NCI-H69 (cell line): ENCODE results near the gene ODC1.

ENCODE experiments used
- DNase-seq: peaks from one replicate; lab custom pipeline; 2025; lab: John Stamatoyannopoulos, UW

ODC1 gene

DNA sequence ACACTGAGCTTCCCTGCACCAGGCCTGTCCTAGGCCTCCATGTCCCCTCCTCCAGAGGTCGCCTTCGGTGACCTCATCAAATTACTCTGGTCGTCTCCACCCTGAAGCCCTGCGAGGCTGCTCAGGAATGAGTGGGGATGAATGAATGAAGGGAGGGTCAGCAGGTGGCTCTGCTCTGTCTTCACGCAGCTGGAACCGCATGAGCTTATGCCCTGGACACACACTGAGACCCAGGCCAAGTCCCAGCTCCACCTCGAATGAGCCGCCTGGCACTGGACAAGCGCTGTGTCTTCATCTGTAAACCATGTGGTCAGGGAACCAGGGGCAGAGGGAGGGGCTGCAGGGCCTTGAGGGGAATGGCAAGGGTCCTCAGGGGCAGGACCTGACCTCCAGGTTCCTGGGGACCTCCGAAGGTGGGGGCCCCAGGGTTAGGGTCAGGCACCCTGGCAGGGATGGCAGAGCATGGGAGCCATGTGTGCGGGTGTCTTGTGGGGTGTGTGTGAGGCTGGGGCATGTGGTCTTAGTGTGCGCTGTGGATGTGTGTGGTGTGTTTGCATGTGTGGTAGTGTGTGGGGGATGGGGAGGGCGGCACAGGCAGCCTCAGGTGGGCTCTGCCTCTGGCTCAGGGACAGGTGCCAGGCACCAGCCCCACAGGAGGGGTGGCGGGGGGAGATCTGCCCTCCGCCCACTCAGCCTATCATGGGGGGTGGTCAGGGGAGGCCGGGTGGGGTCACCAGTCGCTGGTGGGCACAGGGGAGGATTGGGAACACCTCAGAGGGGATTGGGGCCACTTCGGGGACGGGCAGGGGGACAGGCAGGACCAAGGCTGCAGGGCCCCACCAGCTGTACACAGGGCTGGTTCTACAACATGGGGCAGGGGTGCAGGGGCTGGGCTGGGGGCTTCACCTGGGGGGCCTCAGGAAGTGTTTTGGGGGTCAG, 13.9 kb downstream of the ODC1 start:
- DNase-seq: no peak

DNA sequence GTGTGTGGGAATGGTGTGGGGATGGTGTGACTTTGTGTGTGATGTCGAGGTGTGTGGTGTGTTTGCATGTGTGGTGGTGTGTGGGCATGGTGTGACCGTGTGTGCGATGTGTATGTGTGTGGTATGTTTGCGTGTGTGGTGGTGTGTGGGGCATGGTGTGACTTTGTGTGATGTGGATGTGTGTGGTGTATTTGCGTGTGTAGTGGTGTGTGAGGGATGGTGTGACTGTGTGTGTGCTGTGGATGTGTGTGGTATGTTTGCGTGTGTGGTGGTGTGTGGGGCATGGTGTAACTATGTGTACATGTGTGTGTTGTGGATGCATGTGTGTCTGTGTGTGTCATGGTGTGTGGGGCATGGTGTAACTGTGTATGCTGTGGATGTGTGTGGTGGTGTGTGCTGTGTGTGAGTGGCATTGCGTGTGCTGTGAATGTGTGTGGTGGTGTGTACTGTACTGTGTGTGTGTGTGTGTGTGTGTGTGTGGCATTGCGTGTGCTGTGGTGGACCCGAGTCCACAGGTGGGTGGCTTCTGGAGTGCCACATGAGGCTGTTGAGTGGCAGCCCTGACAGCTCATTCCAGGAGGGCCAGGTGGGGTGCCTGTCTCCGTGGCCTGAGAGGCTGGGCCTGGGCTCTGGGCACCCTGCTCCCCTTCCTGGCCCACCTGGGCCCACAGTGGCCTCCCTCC, 14.7 kb downstream of the ODC1 start:
- no peak for DNase-seq

DNA sequence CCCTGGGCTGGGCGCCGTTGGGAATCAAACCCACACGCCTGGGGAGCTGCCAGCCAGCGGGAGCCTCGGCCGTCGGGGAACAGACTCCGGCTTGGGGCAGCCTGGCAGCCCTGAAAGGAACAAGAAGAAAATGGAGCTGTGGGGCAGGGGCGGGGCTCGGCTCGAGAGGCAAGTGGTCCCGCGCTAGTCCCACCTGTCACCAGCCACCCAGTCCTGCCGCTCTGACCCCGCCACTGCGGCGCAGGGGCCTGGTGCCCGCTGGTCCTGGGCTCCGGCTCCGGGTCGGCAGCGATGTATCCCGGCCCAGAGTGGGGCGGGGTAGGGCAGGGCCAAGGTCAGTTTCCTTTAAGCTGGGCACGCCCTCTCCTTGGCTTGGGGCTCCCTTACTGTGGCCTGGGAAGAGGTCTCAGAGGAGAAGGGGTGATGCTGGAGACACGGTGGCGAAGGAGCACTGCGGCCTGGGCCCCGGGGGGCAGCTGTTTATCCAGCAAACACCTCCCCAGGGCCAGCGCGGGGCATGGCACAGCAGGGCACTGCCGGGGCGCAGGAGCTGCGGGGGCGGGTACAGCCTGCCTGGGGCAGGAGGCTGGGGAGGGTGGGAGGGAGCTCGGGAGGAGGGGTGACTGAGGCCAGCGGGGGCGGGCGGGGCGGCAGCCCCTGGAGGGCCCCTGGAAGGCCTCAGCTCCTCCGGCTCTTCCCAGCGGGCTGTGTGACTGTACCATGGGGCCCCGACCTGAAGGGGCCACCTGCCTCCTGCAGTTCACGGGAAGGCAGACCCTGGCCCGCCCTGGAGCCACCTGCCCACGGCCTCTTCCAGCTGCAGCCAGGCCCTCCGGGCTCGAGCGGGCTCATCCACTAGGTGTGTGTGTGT, 15.6 kb downstream of the ODC1 start:
- DNase-seq: no peak

DNA sequence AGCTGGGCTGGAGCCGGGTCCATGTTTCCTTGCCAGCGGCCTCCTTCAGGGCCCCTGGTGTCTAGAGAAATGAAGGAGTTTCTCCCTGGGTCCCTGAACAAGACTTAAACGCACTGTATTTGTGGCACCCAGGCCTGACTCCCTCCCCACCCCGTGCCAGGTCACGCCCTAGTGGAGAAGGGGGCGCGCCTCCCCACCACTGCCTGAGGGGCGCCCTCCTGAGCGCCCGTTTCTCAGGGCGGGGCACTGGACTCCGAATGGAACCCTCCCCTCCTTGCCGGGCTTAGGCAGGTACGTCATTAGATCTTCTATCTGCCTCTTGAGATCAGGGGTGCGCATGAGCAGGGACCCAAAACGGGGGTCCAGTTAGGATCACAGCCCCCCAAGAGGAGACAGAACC, 16.3 kb downstream of the ODC1 start:
- DNase-seq: no peak

DNA sequence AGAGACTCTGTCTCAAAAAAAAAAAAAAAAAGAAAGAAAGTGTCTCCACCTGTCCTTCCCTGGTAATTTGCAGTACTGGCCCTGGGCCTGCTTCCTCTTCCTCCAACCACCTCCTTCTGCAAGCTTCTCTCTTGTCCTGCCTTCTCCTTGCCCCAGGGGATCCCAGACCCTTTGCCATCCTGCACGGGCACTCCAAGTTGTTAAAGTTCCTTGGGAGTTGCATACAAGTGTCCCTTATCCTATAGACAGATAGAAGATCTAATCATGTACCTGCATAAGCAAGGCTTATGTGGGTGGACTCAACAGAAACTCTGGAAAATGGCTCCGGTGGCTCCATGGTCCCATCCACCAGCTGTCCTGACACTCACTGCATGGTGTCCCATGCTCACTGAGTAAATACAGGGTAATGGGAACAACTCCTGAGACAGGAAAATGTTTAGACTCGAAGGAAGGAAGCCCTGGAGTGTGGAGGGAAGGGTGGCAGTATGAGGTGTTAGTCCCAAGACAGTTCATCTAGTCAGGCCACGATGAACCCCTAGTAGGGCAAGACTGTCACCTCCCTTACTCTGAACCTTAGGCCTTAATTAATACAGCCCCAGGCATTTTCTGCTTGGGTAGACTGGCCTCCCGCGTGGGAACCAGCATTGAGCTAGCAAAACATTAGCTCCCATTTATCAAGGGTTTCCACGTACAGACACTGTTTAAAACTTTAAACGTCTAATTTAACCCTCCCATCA, 17.1 kb downstream of the ODC1 start:
- DNase-seq: no peak

DNA sequence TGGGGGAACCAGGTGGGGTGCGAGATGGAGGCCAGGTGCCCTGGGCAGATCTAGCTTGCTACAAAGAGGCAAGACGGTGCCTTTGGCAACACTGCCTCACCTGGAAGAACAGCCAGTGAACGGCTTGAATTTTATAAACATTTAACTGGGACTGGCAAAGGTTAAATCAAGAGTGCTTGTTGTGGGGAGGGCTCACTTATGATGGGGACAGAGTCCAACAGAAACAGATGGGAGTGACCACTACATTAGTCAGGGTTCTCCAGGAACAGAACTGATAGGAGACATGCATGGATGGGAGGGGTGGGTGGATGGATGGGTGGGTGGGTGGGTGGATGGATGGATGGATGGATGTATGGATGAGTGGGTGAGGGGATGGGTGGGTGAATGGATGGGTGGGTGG, 19.2 kb downstream of the ODC1 start:
- no peak for DNase-seq

DNA sequence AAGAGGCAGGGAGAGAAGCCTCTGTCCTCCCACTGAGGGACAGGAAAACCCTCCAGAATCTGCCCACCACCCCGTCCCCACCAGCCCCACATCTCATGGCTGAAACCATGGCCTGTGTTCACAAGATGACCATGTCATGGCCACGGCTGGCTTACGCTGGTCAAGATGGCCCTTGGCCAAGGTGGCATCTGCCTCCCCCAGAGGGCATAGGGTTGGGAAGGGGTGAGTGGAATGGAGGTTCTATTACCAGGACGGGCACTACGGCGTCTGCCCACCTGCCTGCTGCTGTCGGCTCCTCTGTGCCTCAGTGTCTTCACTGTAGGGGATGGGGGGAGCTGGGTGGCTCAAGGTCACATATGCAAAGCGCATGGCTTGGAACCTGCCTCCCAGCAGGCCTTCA, 19.8 kb downstream of the ODC1 start:
- no peak for DNase-seq

DNA sequence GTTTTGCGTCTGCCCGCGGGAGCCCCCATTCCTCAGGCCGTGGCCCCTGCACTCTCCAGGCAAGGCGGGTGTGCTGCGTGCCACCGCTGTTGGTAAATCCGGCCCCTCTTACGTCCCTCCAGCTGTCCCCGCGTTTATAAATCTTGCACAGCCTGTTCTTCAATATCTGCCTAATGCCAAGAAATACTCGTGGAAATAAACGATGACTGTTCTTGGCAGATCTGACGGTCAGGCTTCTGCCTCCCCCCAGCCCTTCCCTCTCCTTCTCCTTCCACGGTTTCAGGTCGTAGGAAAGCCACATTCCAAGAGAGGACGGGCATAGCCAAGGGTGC, 20.5 kb downstream of the ODC1 start:
- DNase-seq: no peak

DNA sequence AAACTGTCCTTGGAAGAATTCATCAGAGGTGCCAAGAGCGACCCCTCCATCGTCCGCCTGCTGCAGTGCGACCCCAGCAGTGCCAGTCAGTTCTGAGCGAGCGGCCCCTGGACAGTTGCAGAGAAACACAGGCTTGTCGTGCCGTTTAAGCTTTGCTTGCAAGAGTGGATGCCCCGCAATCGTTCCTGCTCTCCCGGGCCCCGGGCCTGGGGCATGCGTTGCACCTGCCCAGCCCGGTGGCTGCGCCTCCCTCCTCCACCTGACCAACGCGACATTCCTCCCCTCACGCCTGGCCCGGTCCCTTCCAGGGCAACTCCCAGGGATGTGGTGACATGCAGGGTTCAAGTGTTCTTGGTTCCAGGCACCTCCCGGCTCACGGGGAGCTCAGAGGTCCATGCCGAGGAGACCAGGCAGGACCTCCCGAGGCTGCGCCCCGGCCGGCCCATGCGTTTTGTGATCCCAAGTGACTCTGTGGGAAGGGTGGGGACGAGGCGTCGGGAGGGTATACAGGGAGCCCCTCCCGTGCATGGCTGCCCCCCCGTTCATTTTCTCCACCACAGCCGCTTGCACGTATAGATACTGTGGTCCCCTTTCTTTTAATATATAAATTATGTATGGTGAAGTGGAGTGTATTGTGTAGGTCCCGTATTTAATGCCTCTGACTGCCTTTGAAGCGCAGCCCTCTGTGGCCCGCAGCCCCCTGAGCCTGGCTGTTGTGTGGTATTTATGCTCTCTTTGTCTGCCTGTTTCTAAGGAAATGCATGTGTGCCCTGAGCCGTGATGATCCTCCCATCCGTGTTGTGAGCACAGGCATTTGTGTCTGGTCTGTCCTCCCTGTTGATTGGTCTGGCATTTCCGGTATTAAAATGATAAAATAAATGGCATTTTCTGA, 21.2 kb downstream of the ODC1 start:
- no peak for DNase-seq

DNA sequence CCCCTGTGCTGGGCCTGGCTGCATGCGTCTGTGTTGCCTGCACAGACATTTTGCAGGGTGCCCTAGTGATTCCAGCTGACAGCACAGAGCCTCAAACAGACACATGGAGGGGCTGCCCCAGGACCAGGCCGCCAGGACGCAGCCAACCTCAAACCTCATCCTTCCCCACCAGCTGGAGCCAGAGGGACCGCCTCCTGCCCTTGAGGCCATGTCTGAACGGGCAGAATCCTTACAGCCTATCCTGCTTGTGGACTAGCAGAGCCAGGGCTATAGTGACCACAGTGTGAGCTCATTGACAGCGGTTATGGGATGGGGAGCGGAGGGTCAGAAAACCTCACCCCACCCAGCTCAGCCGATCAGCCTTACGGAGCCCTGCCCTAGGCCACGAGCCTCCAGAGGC, 22.4 kb downstream of the ODC1 start:
- DNase-seq: no peak

DNA sequence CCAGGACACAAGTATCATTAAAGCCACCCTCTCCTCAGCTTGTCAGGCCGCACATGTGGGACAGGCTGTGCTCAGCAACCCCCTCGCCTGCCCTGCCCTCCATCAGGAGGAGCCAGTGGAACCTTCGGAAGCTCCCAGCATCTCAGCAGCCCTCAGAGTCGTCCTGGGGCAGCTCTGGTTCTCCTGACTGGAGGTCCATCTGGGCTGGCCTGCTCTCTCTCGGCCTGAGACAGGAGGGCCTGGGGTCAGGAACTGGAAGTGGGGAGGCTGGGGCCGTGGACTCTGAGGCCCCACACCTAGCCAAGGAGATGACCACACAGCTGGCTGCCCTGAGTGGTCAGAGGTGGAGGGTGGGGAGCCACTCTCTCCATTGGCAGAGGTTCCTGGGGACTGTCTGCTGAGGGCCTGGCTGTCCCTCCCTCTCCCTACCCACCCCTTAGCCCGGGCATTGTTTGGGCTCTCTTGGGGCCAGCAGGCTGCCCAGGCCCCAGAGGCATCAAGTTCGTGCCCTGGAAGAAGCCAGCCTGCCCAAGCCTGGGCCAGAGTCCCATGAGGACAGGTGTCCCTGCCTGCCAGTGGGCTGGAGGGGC, 23.1 kb downstream of the ODC1 start:
- DNase-seq: no peak

DNA sequence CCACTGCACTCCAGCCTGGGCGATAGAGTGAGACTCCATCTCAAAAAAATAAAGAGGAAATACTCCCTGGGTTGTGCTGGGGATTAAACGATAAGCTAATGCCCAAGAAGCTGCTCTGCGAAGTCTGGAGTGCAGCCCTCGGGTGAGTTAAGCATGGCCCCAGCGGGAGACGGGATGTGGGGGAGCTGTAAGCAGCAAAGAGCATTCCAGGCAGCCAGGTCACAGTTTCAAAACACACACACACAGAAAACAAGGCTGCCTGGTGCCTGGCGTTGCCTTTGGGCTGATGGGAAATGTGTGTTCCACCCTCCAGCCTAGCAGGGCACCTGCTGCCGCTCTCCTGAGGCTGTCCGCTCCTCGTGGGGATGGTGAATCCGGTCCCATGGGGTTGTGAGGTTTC, 24.1 kb downstream of the ODC1 start:
- DNase-seq: no peak

DNA sequence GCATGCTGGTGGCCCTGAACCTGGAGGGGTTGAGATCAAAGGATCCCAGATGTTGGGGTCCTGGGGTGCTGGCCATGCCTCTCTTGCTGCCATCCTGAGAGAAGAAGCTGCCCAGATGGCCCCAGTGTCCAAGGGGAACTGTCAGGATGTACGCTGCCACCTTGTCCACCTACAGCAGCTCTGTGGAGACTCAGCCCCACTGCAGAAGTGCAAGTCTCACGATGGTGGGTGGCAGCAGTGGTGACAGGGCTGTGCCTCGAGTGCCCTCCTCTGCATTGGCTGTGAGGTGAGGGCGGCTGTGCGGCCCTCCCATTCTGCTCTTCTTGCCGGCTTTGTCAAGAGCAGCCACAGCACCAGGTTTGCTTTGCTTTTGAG, 24.7 kb downstream of the ODC1 start:
- DNase-seq: no peak

DNA sequence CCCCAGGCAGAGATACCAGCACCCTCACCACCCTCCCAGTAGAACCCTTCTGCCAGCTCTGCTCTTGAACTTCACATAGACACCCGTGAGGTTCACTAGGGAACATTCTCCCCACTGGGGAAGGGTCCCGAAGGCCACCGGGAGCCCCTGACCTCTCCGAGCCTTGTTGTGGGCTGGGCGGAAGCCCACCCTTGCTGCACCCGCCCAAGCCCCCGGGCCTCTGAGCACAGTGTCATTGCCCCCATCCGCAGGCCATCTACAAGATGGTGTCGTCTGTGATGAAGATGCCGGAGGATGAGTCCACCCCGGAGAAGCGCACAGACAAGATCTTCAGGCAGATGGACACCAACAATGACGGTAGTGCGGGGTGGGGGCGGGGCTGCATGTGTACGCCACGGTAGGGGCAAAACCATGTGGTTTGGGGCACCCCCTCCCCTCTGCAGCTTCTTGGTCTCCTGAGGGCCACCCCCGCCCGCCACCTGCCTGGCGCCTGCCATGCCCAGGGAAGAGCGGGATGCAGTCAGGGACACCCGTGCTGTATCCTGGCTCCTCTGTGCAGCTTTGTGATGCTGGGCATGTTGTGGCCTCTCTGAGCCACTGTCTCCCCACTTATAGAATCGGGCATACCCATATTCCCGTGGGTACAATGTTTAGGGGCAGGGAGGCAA, 25.3 kb downstream of the ODC1 start:
- DNase-seq: no peak

DNA sequence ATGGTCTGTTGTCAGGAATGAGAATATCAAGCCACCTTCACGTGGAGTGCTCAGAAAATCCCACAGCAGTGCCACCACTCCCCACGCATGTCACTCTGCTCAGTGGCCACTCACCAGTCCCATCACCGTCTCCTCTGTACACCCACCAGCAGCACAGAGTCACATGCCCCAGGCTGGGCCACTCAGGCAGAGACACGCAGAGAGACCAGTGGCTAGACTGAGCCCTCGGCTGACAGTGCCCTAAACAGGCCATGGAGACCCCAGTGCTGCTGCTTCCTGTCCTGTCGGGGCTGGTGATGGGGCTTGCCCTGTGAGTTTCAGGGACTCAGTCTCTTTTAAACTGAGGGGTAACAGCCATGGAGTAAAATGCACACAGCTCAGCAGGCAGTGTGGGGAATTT, 25.9 kb downstream of the ODC1 start:
- no peak for DNase-seq

DNA sequence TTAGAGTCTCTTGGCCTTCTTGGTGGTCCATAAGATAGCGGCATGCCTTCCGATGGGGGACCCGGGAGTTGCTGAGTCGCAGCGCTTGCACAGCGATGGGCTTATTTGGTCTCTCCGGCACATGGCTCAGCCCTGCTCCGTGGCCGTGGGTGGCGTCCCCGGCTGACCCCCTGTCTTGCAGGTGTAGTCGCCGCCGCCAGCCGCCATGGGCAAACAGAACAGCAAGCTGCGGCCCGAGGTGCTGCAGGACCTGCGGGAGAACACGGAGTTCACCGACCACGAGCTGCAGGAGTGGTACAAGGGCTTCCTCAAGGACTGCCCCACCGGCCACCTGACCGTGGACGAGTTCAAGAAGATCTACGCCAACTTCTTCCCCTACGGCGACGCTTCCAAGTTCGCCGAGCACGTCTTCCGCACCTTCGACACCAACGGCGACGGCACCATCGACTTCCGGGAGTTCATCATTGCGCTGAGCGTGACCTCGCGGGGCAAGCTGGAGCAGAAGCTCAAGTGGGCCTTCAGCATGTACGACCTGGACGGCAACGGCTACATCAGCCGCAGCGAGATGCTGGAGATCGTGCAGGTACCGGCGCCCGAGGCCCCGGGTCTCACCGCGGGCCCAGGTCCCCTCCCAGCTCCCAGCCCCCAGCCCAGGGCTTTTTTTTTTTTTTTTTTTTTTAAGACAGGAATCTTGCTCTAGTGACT, 28.4 kb downstream of the ODC1 start:
- no peak for DNase-seq

DNA sequence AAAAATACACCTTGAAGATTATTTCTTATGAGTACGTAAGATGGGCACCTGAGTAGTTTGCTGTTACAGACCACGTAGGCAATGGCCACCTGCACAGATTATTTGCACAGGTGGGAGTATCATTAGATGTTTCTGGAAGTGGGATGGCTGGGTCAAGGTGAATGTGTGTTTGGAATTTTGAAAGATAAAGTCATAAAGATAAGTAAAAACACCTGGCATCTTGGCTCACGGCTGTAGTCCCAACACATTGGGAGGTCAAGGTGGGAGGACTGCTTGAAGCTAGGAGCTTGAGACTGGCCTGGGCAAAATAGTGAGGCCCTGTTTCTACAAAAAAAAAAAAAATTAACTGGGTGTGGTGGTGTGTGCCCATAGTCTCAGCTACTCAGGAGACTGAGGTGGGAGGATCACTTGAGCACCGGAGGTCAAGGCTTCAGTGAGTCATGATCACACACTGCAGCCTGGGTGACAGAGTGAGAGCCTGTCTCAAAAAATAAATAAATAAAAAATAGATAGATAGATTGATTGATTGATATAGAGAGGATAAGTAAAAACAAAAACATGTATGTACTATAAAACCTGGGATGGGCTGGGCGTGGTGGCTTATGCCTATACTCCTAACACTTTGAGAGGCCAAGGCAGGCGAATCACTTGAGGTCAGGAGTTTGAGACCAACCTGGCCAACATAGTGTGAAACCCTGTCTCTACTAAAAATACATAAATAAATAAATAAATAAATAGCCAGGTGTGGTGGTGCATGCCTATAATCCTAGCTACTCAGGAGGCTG, 30.4 kb downstream of the ODC1 start:
- DNase-seq: no peak

DNA sequence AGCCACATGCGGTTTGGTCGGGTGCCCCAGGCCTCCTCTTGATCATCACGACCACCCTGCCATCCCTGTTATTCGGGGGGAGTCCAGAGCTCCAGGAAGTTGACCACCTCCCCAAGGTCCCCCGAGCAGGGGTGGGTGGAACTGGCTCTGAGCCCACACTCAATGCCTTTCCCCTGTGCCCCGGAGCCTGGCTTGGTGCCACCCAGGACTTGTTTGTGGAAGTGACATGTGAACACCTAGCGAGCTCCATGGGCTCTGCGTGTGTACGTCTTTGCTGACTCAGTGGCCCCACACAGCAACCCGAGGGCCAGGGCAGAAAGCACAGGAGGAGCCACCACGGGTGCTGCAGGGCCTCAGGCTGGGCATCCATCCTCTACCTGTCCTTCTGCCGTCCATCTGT, 32.5 kb downstream of the ODC1 start:
- DNase-seq: no peak

DNA sequence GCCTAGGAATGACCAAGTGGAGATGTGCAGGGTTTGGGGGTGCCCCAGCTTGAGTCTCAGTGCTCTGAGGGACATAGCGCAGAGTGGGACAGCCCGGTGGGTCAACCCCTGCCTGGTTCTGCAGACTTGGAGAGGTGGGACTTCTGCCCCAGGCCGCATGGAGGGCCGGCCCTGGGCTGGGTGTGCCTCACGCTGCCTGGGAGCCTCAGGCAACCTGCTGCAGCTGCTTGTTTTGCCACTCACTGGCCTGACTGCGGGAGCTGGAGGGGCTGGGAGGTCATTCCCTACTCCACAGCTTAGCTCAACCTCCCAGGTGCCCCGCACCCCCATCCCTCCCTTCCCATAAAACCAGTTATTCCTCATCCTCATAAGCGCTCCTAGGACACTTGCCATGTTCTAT, 33.1 kb downstream of the ODC1 start:
- peak; percentile 22 for DNase-seq
